IMR-90 (cell line): ENCODE measurements around the gene SLC23A2. TPM values are rescaled to one million over a fixed set of nuclear protein-coding genes. Genes with fewer than 3 reads are reported as not detected.

ENCODE experiments used
- ATAC-seq: fragments of 200-7000 bp; cut with Tn5 transposase; 2 replicates; pipeline ENCODE4 v1.9.1; 2020; ENCODE audit warnings: low read depth, mild to moderate bottlenecking, moderate library complexity
- BruUV-seq: library from RNA; stranded (reverse); fragments of 400-500 nt; replicated peaks from 2 replicates; lab custom pipeline; 2021; lab: Mats Ljungman, UMichigan
- CTCF ChIA-PET: fragments of 300-600 bp; formaldehyde crosslinking; extraction: SDS; loops from one replicate; lab custom pipeline; 2021; ENCODE audit warnings: antibody characterized with exemption; lab: Yijun Ruan, JAX
- POLR2A ChIA-PET: fragments of 300-600 bp; sonication (Branson Sonifier 250); formaldehyde crosslinking; loops from one replicate; lab custom pipeline; 2022; ENCODE audit warnings: antibody characterized with exemption; ENCODE audit not compliant: unreplicated experiment; lab: Charles Lee
- DNase-seq: peaks from one replicate; pipeline ENCODE4 v3.0.0; 2013
- H2AFZ ChIP-seq: replicated peaks from 2 replicates; pipeline ENCODE3; 2013; ENCODE audit warnings: low read length, mild to moderate bottlenecking; ENCODE audit not compliant: poor library complexity
- H2AK5ac ChIP-seq: 2 replicates; pipeline ENCODE4 v1.6.1; 2013; ENCODE audit warnings: low read depth, low read length, inconsistent platforms
- H2AK9ac ChIP-seq: replicated peaks from 2 replicates; pipeline ENCODE3; 2013; ENCODE audit warnings: mild to moderate bottlenecking, low read depth, low read length, moderate library complexity; ENCODE audit not compliant: poor library complexity
- H2BK120ac ChIP-seq: 2 replicates; pipeline ENCODE4 v1.6.1; 2013; ENCODE audit warnings: low read depth, low read length, inconsistent platforms
- H2BK15ac ChIP-seq: 3 replicates; pipeline ENCODE4 v1.6.1; 2013; ENCODE audit warnings: low read depth, low read length, inconsistent platforms
- H2BK20ac ChIP-seq: 2 replicates; pipeline ENCODE4 v1.6.1; 2013; ENCODE audit warnings: low read depth, mild to moderate bottlenecking, inconsistent platforms, low read length, moderate library complexity
- H2BK5ac ChIP-seq: 2 replicates; pipeline ENCODE4 v1.6.1; 2013; ENCODE audit warnings: mild to moderate bottlenecking, low read depth, low read length, inconsistent platforms; ENCODE audit not compliant: poor library complexity, severe bottlenecking
- H3K14ac ChIP-seq: replicated peaks from 2 replicates; pipeline ENCODE4 v1.6.1; 2013; ENCODE audit warnings: low read depth, low read length, inconsistent platforms
- H3K18ac ChIP-seq: 2 replicates; pipeline ENCODE4 v1.6.1; 2013; ENCODE audit warnings: low read depth, low read length, control low read depth
- H3K23ac ChIP-seq: 2 replicates; pipeline ENCODE4 v1.6.1; 2013; ENCODE audit warnings: low read depth, low read length, inconsistent platforms
- H3K27ac ChIP-seq: 2 replicates; pipeline ENCODE4 v1.5.1; 2013; ENCODE audit warnings: mild to moderate bottlenecking, control low read depth, low read length; ENCODE audit not compliant: insufficient read depth
- H3K27me3 ChIP-seq: 2 replicates; pipeline ENCODE4 v1.6.1; 2013; ENCODE audit warnings: low read length; ENCODE audit not compliant: control insufficient read depth, insufficient read depth
- H3K36me3 ChIP-seq: 2 replicates; pipeline ENCODE4 v1.6.1; 2013; ENCODE audit warnings: low read length, mixed read lengths; ENCODE audit not compliant: control insufficient read depth, insufficient read depth
- H3K4ac ChIP-seq: 2 replicates; pipeline ENCODE4 v1.6.1; 2013; ENCODE audit warnings: low read depth, low read length, inconsistent platforms
- H3K4me1 ChIP-seq: 2 replicates; pipeline ENCODE4 v1.6.1; 2013; ENCODE audit warnings: low read length, mixed read lengths; ENCODE audit not compliant: control insufficient read depth, insufficient read depth
- H3K4me2 ChIP-seq: 2 replicates; pipeline ENCODE4 v1.6.1; 2013; ENCODE audit warnings: low read depth, mild to moderate bottlenecking, control low read depth, low read length, moderate library complexity
- H3K4me3 ChIP-seq: 2 replicates; pipeline ENCODE4 v1.5.1; 2013; ENCODE audit warnings: low read depth, mild to moderate bottlenecking, control low read depth, low read length, moderate library complexity; ENCODE audit not compliant: insufficient read depth
- H3K56ac ChIP-seq: 2 replicates; pipeline ENCODE4 v1.6.1; 2013; ENCODE audit warnings: low read length, inconsistent platforms; ENCODE audit not compliant: insufficient read depth; ENCODE audit errors: extremely low read depth
- H3K79me1 ChIP-seq, 2 experiments: 2 replicates each; pipeline ENCODE4 v1.6.1; 2013; ENCODE audit warnings: low read length in 2 of 2, inconsistent platforms in 1 of 2, low read depth in 1 of 2
- H3K9ac ChIP-seq: 2 replicates; pipeline ENCODE4 v1.6.1; 2013; ENCODE audit warnings: low read depth, low read length, control low read depth
- H3K9me1 ChIP-seq: 2 replicates; pipeline ENCODE4 v1.6.1; 2013; ENCODE audit warnings: low read length, inconsistent platforms; ENCODE audit not compliant: insufficient read depth
- H3K9me3 ChIP-seq: 2 replicates; pipeline ENCODE4 v1.6.1; 2013; ENCODE audit warnings: low read length; ENCODE audit not compliant: control insufficient read depth, insufficient read depth
- H4K20me1 ChIP-seq: 2 replicates; pipeline ENCODE4 v1.6.1; 2013; ENCODE audit warnings: low read length, inconsistent platforms; ENCODE audit not compliant: insufficient read depth
- H4K5ac ChIP-seq: 2 replicates; pipeline ENCODE4 v1.6.1; 2013; ENCODE audit warnings: mild to moderate bottlenecking, low read depth, low read length, control low read depth
- H4K8ac ChIP-seq, 2 experiments: 2 replicates each; pipeline ENCODE4 v1.6.1; 2013; ENCODE audit warnings: low read depth in 2 of 2, low read length in 2 of 2, control low read depth in 1 of 2, inconsistent platforms in 1 of 2
- H4K91ac ChIP-seq: 2 replicates; pipeline ENCODE4 v1.6.1; 2013; ENCODE audit warnings: low read depth, low read length, inconsistent platforms; ENCODE audit not compliant: insufficient read depth
- CEBPB ChIP-seq: IDR thresholded peaks from 2 replicates; pipeline ENCODE4 v1.6.1; 2012; ENCODE audit warnings: low read depth, low read length, improper control_type of control experiment
- CHD1 ChIP-seq: IDR thresholded peaks from 2 replicates; pipeline ENCODE4 v1.6.1; 2012; ENCODE audit warnings: low read depth, low read length, improper control_type of control experiment
- FOS ChIP-seq: fragments of 150-350 bp; IDR thresholded peaks from 2 replicates; pipeline ENCODE4 v1.6.1; 2016; ENCODE audit warnings: low read depth, low read length
- MAFK ChIP-seq: IDR thresholded peaks from 2 replicates; pipeline ENCODE4 v1.6.1; 2012; ENCODE audit warnings: low read depth, low read length, improper control_type of control experiment
- MAZ ChIP-seq: IDR thresholded peaks from 2 replicates; pipeline ENCODE4 v1.6.1; 2012; ENCODE audit warnings: low read depth, mild to moderate bottlenecking, low read length, improper control_type of control experiment, moderate library complexity, borderline replicate concordance
- MXI1 ChIP-seq: IDR thresholded peaks from 2 replicates; pipeline ENCODE4 v1.6.1; 2012; ENCODE audit warnings: low read depth, mild to moderate bottlenecking, low read length, moderate library complexity, borderline replicate concordance
- RAD21 ChIP-seq: IDR thresholded peaks from 2 replicates; pipeline ENCODE4 v1.6.1; 2012; ENCODE audit warnings: low read length, improper control_type of control experiment
- SMC3 ChIP-seq: fragments of 150-350 bp; IDR thresholded peaks from 2 replicates; pipeline ENCODE4 v1.6.1; 2016; ENCODE audit warnings: low read depth, mild to moderate bottlenecking, antibody characterized with exemption, low read length, moderate library complexity
- USF2 ChIP-seq: fragments of 150-350 bp; IDR thresholded peaks from 2 replicates; pipeline ENCODE4 v1.6.1; 2017; ENCODE audit warnings: mild to moderate bottlenecking, antibody characterized with exemption, low read length, low read depth
- WGBS, 2 experiments: methylation state at CpG; one replicate each; pipeline versions ENCODE4 v1.1.5 to v1.1.7; 2013; ENCODE audit warnings: missing lambda C conversion rate in 2 of 2; ENCODE audit not compliant: insufficient read length in 1 of 2; ENCODE audit errors: extremely low coverage in 2 of 2; 5-methylcytosine and 5-hydroxymethylcytosine counted together
- dilution Hi-C: fragments of 300-500 bp; cut with HindIII; formaldehyde crosslinking; loops from one replicate; pipeline ENCODE4 v1.14.3; 2018; ENCODE audit warnings: low sequenced_read_pairs; ENCODE audit not compliant: unreplicated experiment
- in situ Hi-C: fragments of 300-500 bp; cut with MboI; formaldehyde crosslinking; loops from 3 replicates; pipeline ENCODE4 v1.14.3; 2019; ENCODE audit warnings: low sequenced_read_pairs, inconsistent platforms, mixed read lengths
- intact Hi-C: fragments of 100-400 bp; cut with micrococcal nuclease; formaldehyde crosslinking; loops from 2 replicates; pipeline ENCODE4 v1.10.0; 2022
- polyA plus RNA-seq, 3 experiments: library from polyadenylated mRNA; depleted of rRNA; stranded (reverse); fragments of >200 nt; gene quantifications; 2 replicates each; pipeline ENCODE4 v1.2.3, GENCODE V29; 2012; ENCODE audit warnings: low replicate concordance in 1 of 3
- total RNA-seq: library from RNA; depleted of rRNA; stranded (reverse); fragments of >200 nt; gene quantifications from 2 replicates; pipeline ENCODE4 v1.2.3, GENCODE V29; 2012

SLC23A2 gene
- total and polyA plus RNA-seq, 2 of the 4 experiments (the other 2 are of a cell fraction) = 10.2 to 14.4 TPM

DNA sequence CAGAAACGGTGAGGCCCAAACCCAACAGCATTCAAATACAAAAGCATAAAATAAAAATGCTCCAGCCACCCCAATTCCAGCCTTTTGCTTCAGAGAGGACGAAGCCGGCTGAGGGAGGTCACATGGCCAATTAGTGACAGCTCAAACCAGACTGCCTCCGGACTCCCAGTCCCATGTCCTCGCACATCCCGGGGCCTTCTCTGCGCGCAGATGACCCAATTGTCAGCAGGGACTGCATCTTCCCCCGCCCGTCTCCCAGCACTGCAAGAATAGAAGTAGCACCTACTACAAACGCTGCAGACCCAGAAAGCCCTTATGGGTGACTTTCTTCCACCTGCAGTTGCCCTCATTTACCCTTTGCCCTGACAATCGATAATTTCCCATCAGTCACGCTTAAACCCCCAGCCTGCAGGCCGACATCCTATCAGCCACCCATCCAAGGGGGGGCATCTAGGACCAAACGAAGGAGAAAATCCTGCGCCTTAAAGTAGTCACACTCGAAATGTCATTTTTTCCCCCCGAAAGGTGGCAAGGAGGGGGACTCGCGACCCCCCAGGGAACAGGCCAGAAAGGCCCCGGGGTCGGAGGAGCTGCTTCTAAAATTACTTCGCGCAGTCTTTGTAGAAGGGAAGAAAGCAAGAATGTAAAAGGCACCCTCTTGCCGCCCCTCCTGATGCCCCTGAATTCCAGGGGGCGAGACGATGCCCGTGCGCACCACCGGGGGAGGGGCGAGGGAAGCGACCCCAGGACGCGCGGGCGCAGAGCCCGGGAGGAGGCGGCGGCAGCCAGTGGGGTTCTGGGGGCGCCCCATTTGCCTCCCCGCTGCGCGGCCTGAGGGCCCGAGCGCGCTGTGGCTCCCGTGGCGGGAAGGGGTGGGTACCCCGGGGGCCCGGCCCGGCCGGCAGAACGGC lies 792 bp downstream of the SLC23A2 start:
- Histone ChIP-seq H3K79me1 (peaks cover 23 to 51% of the 10 kb centered on the region in 2 experiments; a peak in 3 of 4 replicates), H3K9me3 (no peaks in the 10 kb centered on the region), H3K4me2 (peak overlapping the region; percentile 80), H4K8ac (peak overlapping the region in 1 of 2 experiments; percentile 4; a peak in 2 of 4 replicates), H3K27ac (0 out of 2 replicates have a peak overlapping the region, but pooled peaks have one; percentile 8), H2AFZ (peak overlapping the region; percentile 85), H3K9ac (peak overlapping the region; percentile 48), H2BK120ac (no peak overlapping the region), H3K27me3 (no peaks in the 10 kb centered on the region), H3K4me3 (peak overlapping the region; percentile 90), H3K14ac (peak overlapping the region; percentile 5), H3K9me1 (peaks cover 21% of the 10 kb centered on the region), H4K5ac (no peak overlapping the region), H2BK20ac (no peak overlapping the region), H4K91ac (0 out of 2 replicates have a peak overlapping the region, but pooled peaks have one; percentile 29), H4K20me1 (peaks cover 37% of the 10 kb centered on the region), H3K18ac (no peak overlapping the region), H3K4me1 (peaks cover 6% of the 10 kb centered on the region; the same call in 1 of the 2 replicates), H2BK15ac (no peak overlapping the region), H2AK5ac (no peak overlapping the region), H2AK9ac (peak overlapping the region; percentile 76), H3K36me3 (no peaks in the 10 kb centered on the region), H2BK5ac (no peak overlapping the region), H3K4ac (peak overlapping the region; percentile 15; the same call in 1 of the 2 replicates), H3K56ac (peak overlapping the region; percentile 23; the same call in 1 of the 2 replicates), H3K23ac (peak overlapping the region; percentile 40)
- no TSS peak for BruUV-seq
- in situ Hi-C loops (no loop called here), intact Hi-C loops (no loop called here), dilution Hi-C loops (no loop called here)
- ChIA-PET CTCF (no interaction called here), POLR2A (no interaction called here)
- TF ChIP-seq SMC3 (no peak), RAD21 (no peak), CEBPB (no peak), MAFK (no peak), CHD1 (no peak), MXI1 (peak; percentile 34; the same call in 1 of the 2 replicates), USF2 (peak; percentile 55; the same call in 1 of the 2 replicates), FOS (no peak), MAZ (no peak)
- WGBS, 2 experiments = 1% methylated on average over 13 of the region's 53 CpGs; no CpG with 5 or more reads in 1 of the 2 experiments
- ATAC-seq (peak; percentile 57), DNase-seq (peak; percentile 18)
